Esophagus muscularis mucosa (tissue), 3 donors: ENCODE results near the gene PTPRN2.

Source experiments
- POLR2A ChIP-seq: fragments of 450-650 bp; IDR thresholded peaks from one replicate; pipeline ENCODE4 v1.6.1; 2017; ENCODE audit warnings: antibody characterized with exemption, moderate library complexity, mild to moderate bottlenecking, low read depth
- POLR2AphosphoS5 ChIP-seq, 2 donors: sonication (generic); formaldehyde crosslinking; IDR thresholded peaks; one replicate each; pipeline ENCODE4 v1.6.1; 2017; ENCODE audit warnings: antibody characterized with exemption in 2 of 2
- TF ChIP-seq, protein P1 (sequence below), 3 experiments: fragments of 200-600 bp in 2 of 3; fragments of 450-650 bp in 1 of 3; sonication (generic) in 2 of 3; IDR thresholded peaks; one replicate each; pipeline ENCODE4 v1.5.1; 2017 to 2019; ENCODE audit warnings: antibody characterized with exemption in 3 of 3, mild to moderate bottlenecking in 2 of 3, moderate library complexity in 1 of 3

DNA sequence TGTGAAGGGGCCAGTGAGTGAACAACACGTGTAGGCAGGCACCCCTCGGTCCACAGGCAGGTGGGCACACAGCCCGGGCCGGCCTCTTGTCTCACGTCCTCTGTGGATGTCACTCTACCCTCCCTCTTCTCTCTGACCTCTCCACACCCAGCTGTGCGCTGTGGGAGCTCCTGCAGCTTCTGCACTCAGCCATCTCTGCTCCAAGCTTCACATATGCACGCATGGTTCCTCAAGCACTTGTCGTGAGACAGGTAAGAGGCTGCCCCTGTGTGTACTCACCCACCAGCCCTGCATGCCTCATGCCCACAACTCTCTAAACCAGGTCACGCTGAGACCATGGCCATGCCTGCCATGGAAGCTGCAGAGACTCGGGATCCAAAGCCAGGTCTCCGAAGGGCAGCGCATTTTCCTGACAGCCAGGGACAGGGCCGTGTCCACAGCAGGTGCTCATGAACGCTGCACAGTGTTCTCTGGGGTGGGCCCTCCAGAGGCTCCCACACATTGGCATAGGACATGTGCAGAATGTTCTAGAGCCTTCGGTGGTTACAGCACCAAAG, 477.5 kb downstream of the PTPRN2 start:
- TF ChIP-seq, protein P1, sequence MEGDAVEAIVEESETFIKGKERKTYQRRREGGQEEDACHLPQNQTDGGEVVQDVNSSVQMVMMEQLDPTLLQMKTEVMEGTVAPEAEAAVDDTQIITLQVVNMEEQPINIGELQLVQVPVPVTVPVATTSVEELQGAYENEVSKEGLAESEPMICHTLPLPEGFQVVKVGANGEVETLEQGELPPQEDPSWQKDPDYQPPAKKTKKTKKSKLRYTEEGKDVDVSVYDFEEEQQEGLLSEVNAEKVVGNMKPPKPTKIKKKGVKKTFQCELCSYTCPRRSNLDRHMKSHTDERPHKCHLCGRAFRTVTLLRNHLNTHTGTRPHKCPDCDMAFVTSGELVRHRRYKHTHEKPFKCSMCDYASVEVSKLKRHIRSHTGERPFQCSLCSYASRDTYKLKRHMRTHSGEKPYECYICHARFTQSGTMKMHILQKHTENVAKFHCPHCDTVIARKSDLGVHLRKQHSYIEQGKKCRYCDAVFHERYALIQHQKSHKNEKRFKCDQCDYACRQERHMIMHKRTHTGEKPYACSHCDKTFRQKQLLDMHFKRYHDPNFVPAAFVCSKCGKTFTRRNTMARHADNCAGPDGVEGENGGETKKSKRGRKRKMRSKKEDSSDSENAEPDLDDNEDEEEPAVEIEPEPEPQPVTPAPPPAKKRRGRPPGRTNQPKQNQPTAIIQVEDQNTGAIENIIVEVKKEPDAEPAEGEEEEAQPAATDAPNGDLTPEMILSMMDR (IDR thresholded peaks at IDR 0.05) = no peak
- TF ChIP-seq POLR2A (no peak), POLR2AphosphoS5 (IDR thresholded peaks at IDR 0.05) (no peak)
